ENCODE measurements around the gene SLC22A5.
A peak's percentile ranks its signal among the peaks of the same experiment; 100 is the strongest.
"Not testable (repeated sequence)": the region's sequence is repeated elsewhere in the genome, so short reads cannot be mapped to it uniquely, and the experiment has no call there.

The SLC22A5 gene

GRCh38 chr5:132388244-132389050 lies 18.9 kb downstream of the SLC22A5 start:
- DNase-seq: no peak

GRCh38 chr5:132389051-132389331 lies 19.5 kb downstream of the SLC22A5 start:
- no peak for DNase-seq

- DNase-seq: peak; percentile 52
Observed at GRCh38 chr5:132389585-132390286, 20.2 kb downstream of the SLC22A5 start.

GRCh38 chr5:132391247-132391646 lies 21.7 kb downstream of the SLC22A5 start:
- no peak for DNase-seq

- no peak for DNase-seq
Observed at GRCh38 chr5:132391870-132392269, 22.4 kb downstream of the SLC22A5 start.

GRCh38 chr5:132392411-132392810 lies 22.9 kb downstream of the SLC22A5 start:
- no peak for DNase-seq

GRCh38 chr5:132392978-132393825 lies 23.7 kb downstream of the SLC22A5 start:
- no peak for DNase-seq

- DNase-seq: no peak
Observed at GRCh38 chr5:132394667-132395259, 25.3 kb downstream of the SLC22A5 start.

- DNase-seq: no peak
Observed at GRCh38 chr5:132396589-132397031, 27.1 kb downstream of the SLC22A5 start.

GRCh38 chr5:132397224-132397623 lies 27.7 kb downstream of the SLC22A5 start:
- no peak for DNase-seq

GRCh38 chr5:132397936-132398675 lies 28.6 kb downstream of the SLC22A5 start:
- not testable (repeated sequence) for DNase-seq

- DNase-seq: not testable (repeated sequence)
Observed at GRCh38 chr5:132404041-132404440, 34.5 kb downstream of the SLC22A5 start.

GRCh38 chr5:132405646-132406045 lies 36.1 kb downstream of the SLC22A5 start:
- DNase-seq: no peak

GRCh38 chr5:132406144-132406783 lies 36.8 kb downstream of the SLC22A5 start:
- DNase-seq: peak; percentile 36

GRCh38 chr5:132407970-132408369 lies 38.5 kb downstream of the SLC22A5 start:
- DNase-seq: no peak

GRCh38 chr5:132408456-132408855 lies 38.9 kb downstream of the SLC22A5 start:
- DNase-seq: no peak

- DNase-seq: no peak
Observed at GRCh38 chr5:132408965-132409364, 39.5 kb downstream of the SLC22A5 start.

GRCh38 chr5:132410451-132411303 lies 41.2 kb downstream of the SLC22A5 start:
- peak; percentile 85 for DNase-seq

GRCh38 chr5:132411304-132412013 lies 41.9 kb downstream of the SLC22A5 start:
- DNase-seq: no peak

GRCh38 chr5:132413567-132413966 lies 44.1 kb downstream of the SLC22A5 start:
- no peak for DNase-seq
